Liver (tissue), 3 donors: ENCODE data around the gene SLC39A6.

Experiments
- EGR1 ChIP-seq, 2 donors: IDR thresholded peaks; 2 replicates each; pipeline ENCODE4 v1.6.1; 2016 to 2018; ENCODE audit warnings: antibody characterized with exemption in 2 of 2, low read depth in 2 of 2
- HNF4G ChIP-seq: IDR thresholded peaks from 2 replicates; pipeline ENCODE4 v1.6.1; 2016; ENCODE audit warnings: antibody characterized with exemption
- JUND ChIP-seq, 2 donors: IDR thresholded peaks; 2 replicates each; pipeline ENCODE4 v1.6.1; 2016; ENCODE audit warnings: antibody characterized with exemption in 2 of 2
- YY1 ChIP-seq: IDR thresholded peaks from 2 replicates; pipeline ENCODE4 v1.6.1; 2016; ENCODE audit warnings: antibody characterized with exemption, mild to moderate bottlenecking
- TF ChIP-seq, protein P1 (sequence below): fragments of 150-350 bp; IDR thresholded peaks from 2 replicates; pipeline ENCODE4 v1.5.1; 2017; ENCODE audit warnings: improper control_type of control experiment, low read depth, low read length; ENCODE audit not compliant: missing input control
- donor health status: healthy.
- donor health status: healthy.

DNA sequence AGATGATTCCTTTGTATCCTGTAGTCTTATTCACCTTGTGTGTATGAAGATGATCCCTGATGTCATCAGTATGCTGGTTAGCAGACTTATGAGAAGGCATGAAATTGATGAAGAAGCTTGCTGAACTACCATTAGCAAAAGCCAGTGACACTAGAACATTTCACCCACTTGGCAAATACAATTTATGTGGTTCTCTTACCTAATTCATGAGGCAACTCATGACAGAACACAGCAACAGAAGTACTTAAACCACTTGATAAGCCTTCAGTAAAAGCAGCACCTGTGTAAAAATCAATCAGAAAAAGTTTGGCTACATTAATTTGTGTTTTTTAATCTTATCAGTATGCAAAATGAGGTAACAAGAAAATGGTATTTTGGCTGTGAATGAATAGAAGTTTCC is 16.8 kb downstream of the SLC39A6 start:
- TF ChIP-seq JUND (IDR thresholded peaks at IDR 0.05) (no peak), EGR1 (IDR thresholded peaks at IDR 0.05; ENCODE audit: low read depth in 2 of 2) (no peak), HNF4G (no peak), YY1 (no peak)
- TF ChIP-seq, protein P1, sequence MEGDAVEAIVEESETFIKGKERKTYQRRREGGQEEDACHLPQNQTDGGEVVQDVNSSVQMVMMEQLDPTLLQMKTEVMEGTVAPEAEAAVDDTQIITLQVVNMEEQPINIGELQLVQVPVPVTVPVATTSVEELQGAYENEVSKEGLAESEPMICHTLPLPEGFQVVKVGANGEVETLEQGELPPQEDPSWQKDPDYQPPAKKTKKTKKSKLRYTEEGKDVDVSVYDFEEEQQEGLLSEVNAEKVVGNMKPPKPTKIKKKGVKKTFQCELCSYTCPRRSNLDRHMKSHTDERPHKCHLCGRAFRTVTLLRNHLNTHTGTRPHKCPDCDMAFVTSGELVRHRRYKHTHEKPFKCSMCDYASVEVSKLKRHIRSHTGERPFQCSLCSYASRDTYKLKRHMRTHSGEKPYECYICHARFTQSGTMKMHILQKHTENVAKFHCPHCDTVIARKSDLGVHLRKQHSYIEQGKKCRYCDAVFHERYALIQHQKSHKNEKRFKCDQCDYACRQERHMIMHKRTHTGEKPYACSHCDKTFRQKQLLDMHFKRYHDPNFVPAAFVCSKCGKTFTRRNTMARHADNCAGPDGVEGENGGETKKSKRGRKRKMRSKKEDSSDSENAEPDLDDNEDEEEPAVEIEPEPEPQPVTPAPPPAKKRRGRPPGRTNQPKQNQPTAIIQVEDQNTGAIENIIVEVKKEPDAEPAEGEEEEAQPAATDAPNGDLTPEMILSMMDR, result no peak
